GM12878 (cell line): ENCODE results near the gene DOK1. TPM values are rescaled to one million over a fixed set of nuclear protein-coding genes. Genes with fewer than 3 reads are reported as not detected.
A peak's percentile ranks its signal among the peaks of the same experiment; 100 is the strongest.

Source experiments
- BCL11A ChIP-seq: IDR thresholded peaks from 2 replicates; pipeline ENCODE4 v1.6.1; 2011; ENCODE audit warnings: low read depth, low read length
- BCLAF1 ChIP-seq: fragments of 450-650 bp; IDR thresholded peaks from 2 replicates; pipeline ENCODE4 v1.6.1; 2017; ENCODE audit warnings: antibody characterized with exemption, mild to moderate bottlenecking, moderate library complexity
- BRCA1 ChIP-seq: IDR thresholded peaks from 2 replicates; pipeline ENCODE4 v1.6.1; 2011; ENCODE audit warnings: low read depth, low read length, improper control_type of control experiment
- CBX5 ChIP-seq: sonication (generic); IDR thresholded peaks from 2 replicates; pipeline ENCODE4 v1.6.1; 2016; ENCODE audit warnings: low read depth, moderate library complexity, mild to moderate bottlenecking, inconsistent platforms
- CHD1 ChIP-seq: IDR thresholded peaks from 2 replicates; pipeline ENCODE4 v1.6.1; 2012; ENCODE audit warnings: low read depth, low read length, improper control_type of control experiment
- CREM ChIP-seq: IDR thresholded peaks from 2 replicates; pipeline ENCODE4 v1.6.1; 2014; ENCODE audit warnings: antibody characterized with exemption, low read depth
- CUX1 ChIP-seq: IDR thresholded peaks from 2 replicates; pipeline ENCODE4 v1.6.1; 2012; ENCODE audit warnings: improper control_type of control experiment, low read depth, low read length; ENCODE audit not compliant: insufficient replicate concordance
- DPF2 ChIP-seq: fragments of 450-650 bp; IDR thresholded peaks from 2 replicates; pipeline ENCODE4 v1.6.1; 2017; ENCODE audit warnings: mild to moderate bottlenecking
- ESRRA ChIP-seq: IDR thresholded peaks from 2 replicates; pipeline ENCODE4 v1.6.1; 2012; ENCODE audit warnings: mild to moderate bottlenecking, low read length, improper control_type of control experiment
- IKZF2 ChIP-seq, 2 experiments: fragments of 450-650 bp; IDR thresholded peaks; 2 replicates each; pipeline ENCODE4 v1.6.1; 2017; ENCODE audit warnings: mild to moderate bottlenecking in 2 of 2, moderate library complexity in 2 of 2
- IRF5 ChIP-seq: fragments of 450-650 bp; IDR thresholded peaks from 2 replicates; pipeline ENCODE4 v1.6.1; 2017; ENCODE audit warnings: borderline replicate concordance
- RB1 ChIP-seq: fragments of 450-650 bp; formaldehyde crosslinking; IDR thresholded peaks from 2 replicates; pipeline ENCODE4 v1.6.1; 2017; ENCODE audit warnings: mild to moderate bottlenecking, borderline replicate concordance
- REST ChIP-seq: IDR thresholded peaks from 2 replicates; pipeline ENCODE4 v1.6.1; 2012; ENCODE audit warnings: mild to moderate bottlenecking, low read depth, low read length
- WRNIP1 ChIP-seq: IDR thresholded peaks from 2 replicates; pipeline ENCODE4 v1.6.1; 2011; ENCODE audit warnings: low read depth, low read length, improper control_type of control experiment, borderline replicate concordance
- ZZZ3 ChIP-seq: IDR thresholded peaks from 2 replicates; pipeline ENCODE4 v1.6.1; 2011; ENCODE audit warnings: low read depth; ENCODE audit not compliant: control insufficient read depth, insufficient read length
- polyA plus RNA-seq, 11 experiments: library from polyadenylated mRNA; depleted of rRNA in 4 of 11; unstranded in 6 of 11; stranded (reverse) in 5 of 11; fragments of >200 nt; fragmentation: Nextera tagmentation in 4 of 11; fragmentation: Illumina TruSeq in 1 of 11; extraction: Ambion mirVana in 4 of 11; extraction: Trizol in 1 of 11; gene quantifications; 1 replicate in 1 of 11; 2 replicates in 10 of 11; pipeline versions ENCODE4 v1.2.1 to v1.2.3, GENCODE V29; 2011 to 2016; ENCODE audit warnings: inconsistent platforms in 2 of 11, missing spikeins in 2 of 11, low read depth in 1 of 11
- total RNA-seq, 4 experiments: library from RNA; depleted of rRNA in 3 of 4; stranded (reverse); fragments of >200 nt in 3 of 4; fragmentation: Illumina TruSeq in 1 of 4; extraction: Trizol in 1 of 4; gene quantifications; 2 replicates each; pipeline versions ENCODE4 v1.2.1 to v1.2.3, GENCODE V29; 2013 to 2021

DOK1 gene
- total and polyA plus RNA-seq, 10 of the 15 experiments (the other 5 are each of a cell fraction or from before 2014, with no cell fraction given) = 1.4 to 104 (median 59.7) TPM

- TF ChIP-seq CUX1 (no peak), BRCA1 (peak; percentile 61; the same call in 1 of the 2 replicates), BCL11A (no peak), CREM (peak; percentile 99), BCLAF1 (no peak), IKZF2 (IDR thresholded peaks at IDR 0.05) (peak; percentile 47 to 49; a peak in 3 of 4 replicates), REST (no peak), CBX5 (no peak), WRNIP1 (no peak), ESRRA (no peak; the same call in 1 of the 2 replicates), RB1 (peak; percentile 89; the same call in 1 of the 2 replicates), CHD1 (no peak), IRF5 (no peak), DPF2 (peak; percentile 91; the same call in 1 of the 2 replicates), ZZZ3 (no peak)
Observed at GRCh38 chr2:74553892-74554819, at the start of gene DOK1, which contains the start of gene LOXL3 (continued).
